ENCODE results near the gene HAUS3. TPM values are rescaled to one million over a fixed set of nuclear protein-coding genes. Genes with fewer than 3 reads are reported as not detected.

The HAUS3 gene
- total RNA-seq, 1 experiment from 2014 or later, result 11.9 TPM

- CTCF ChIA-PET, result interaction anchor here (0.8 to 3.6 kb wide), 4 partner anchors 20 to 130 kb away, joined by 3 to 19 read pairs (median 4); partner anchors contain the start of genes HAUS3 and POLN
- Mint-ChIP-seq H3K27me3 (ENCODE audit: low read depth) (peaks cover 7% of the 10 kb centered on the region), H3K4me3 (peak within 1 kb of the TSS; percentile 62), H3K9me3 (no peaks in the 10 kb centered on the region), H3K27ac (no peak within 1 kb of the TSS), H3K4me1 (no peaks in the 10 kb centered on the region), H3K36me3 (no peaks in the 10 kb centered on the region)
- POLR2A ChIA-PET, result interaction anchor here (0.9 to 1.0 kb wide), 3 partner anchors 20 to 157 kb away, joined by 3 to 4 read pairs (median 3); partner anchors contain the start of genes CFAP99, HAUS3 and POLN
- no peak for TF ChIP-seq PRDM15 (CRISPR knock-in tag; IDR thresholded peaks at IDR 0.05)
- no peak for TF ChIP-seq ZMAT4 (CRISPR knock-in tag; IDR thresholded peaks at IDR 0.05)
- no peak for TF ChIP-seq ATF2 (CRISPR knock-in tag; IDR thresholded peaks at IDR 0.05; ENCODE audit: borderline replicate concordance, low read depth)
- no peak for TF ChIP-seq FOXP1 (CRISPR knock-in tag; IDR thresholded peaks at IDR 0.05; ENCODE audit: borderline replicate concordance)
- no peak for TF ChIP-seq CBFB (CRISPR knock-in tag; IDR thresholded peaks at IDR 0.05; ENCODE audit: low read depth)
- TF ChIP-seq ARID4B (CRISPR knock-in tag; IDR thresholded peaks at IDR 0.05; ENCODE audit: borderline replicate concordance), result no peak
- no peak for TF ChIP-seq SP1 (CRISPR knock-in tag; conservative IDR thresholded peaks at IDR 0.05)
- TF ChIP-seq NR1H2 (CRISPR knock-in tag; IDR thresholded peaks at IDR 0.05), result no peak
- TF ChIP-seq ZNF281 (CRISPR knock-in tag; IDR thresholded peaks at IDR 0.05), result no peak
- no peak for TF ChIP-seq ZNF219 (CRISPR knock-in tag; IDR thresholded peaks at IDR 0.05; ENCODE audit: borderline replicate concordance)
- TF ChIP-seq ZNF416 (CRISPR knock-in tag; IDR thresholded peaks at IDR 0.05), result no peak
- no peak for TF ChIP-seq TCF7 (CRISPR knock-in tag; IDR thresholded peaks at IDR 0.05; ENCODE audit: low read depth)
- TF ChIP-seq IRF1 (CRISPR knock-in tag; IDR thresholded peaks at IDR 0.05), result no peak
- no peak for TF ChIP-seq ATF1 (CRISPR knock-in tag; IDR thresholded peaks at IDR 0.05)
- DNase-seq (ENCODE audit: low spot score) (no peak), ATAC-seq (no peak)
Observed at GRCh38 chr4:2261853-2262144, 19.9 kb upstream of the HAUS3 start, which contains the start of gene MXD4. TSS of gene MXD4 (minus strand) at chr4:2262109. CDS start at chr4:2261980, 129 bp downstream.

All from WTC11 (cell line).